Measurements from ENCODE around the gene RGS9. TPM values are rescaled to one million over a fixed set of nuclear protein-coding genes. Genes with fewer than 3 reads are reported as not detected.

RGS9 gene
- total and polyA plus RNA-seq, 10 of the 15 experiments (the other 5 are each of a cell fraction or from before 2014, with no cell fraction given) = 1.1 to 10.6 (median 5.6) TPM

- H3K79me2 ChIP-seq (ENCODE audit: control insufficient read depth, insufficient read depth, low read length) = no peaks in the 10 kb centered on the region
- no peaks in the 10 kb centered on the region for H3K36me3 ChIP-seq (ENCODE audit: control insufficient read depth in 2 of 2, insufficient read depth in 2 of 2, low read length in 1 of 2)
- in situ Hi-C loops (cut with MboI) (no loop called here), intact Hi-C loops (cut with micrococcal nuclease; ENCODE audit: unreplicated experiment) (no loop called here)
- no peak overlapping the region for H3K4me2 ChIP-seq (ENCODE audit: control insufficient read depth, insufficient read depth)
- ATAC-seq (no peak), FAIRE-seq (no peak), DNase-seq (ENCODE audit: low read depth, low spot score) (no peak)
- ChIA-PET SMC1A (ENCODE audit: uncharacterized antibody, unreplicated experiment) (interaction anchor here (1.2 kb wide), 1 partner anchor 9 kb away, joined by 6 read pairs; no protein-coding TSS in a partner anchor), POLR2A (no interaction called here), CTCF (interaction anchor here (0.9 kb wide), 1 partner anchor 21 kb away, joined by 7 read pairs; the partner anchor contains the start of gene RGS9), RAD21 (ENCODE audit: unreplicated experiment) (no interaction called here)
- H3K27ac ChIP-seq (ENCODE audit: control insufficient read depth, insufficient read depth) = no peak overlapping the region
- TF ChIP-seq BACH1 (IDR thresholded peaks at IDR 0.05; ENCODE audit: borderline replicate concordance) (no peak), SKIL (IDR thresholded peaks at IDR 0.05; ENCODE audit: low read depth, poor library complexity, severe bottlenecking) (no peak), TARDBP (IDR thresholded peaks at IDR 0.05; ENCODE audit: borderline replicate concordance) (no peak), MYC (IDR thresholded peaks at IDR 0.05; ENCODE audit: insufficient read depth, insufficient read length, insufficient replicate concordance, low read length, severe bottlenecking) (no peak), ESRRA (IDR thresholded peaks at IDR 0.05; ENCODE audit: low read length) (no peak), IKZF2 (IDR thresholded peaks at IDR 0.05) (no peak), RELA (IDR thresholded peaks at IDR 0.05; ENCODE audit: borderline replicate concordance, partially characterized antibody) (no peak), POLR2AphosphoS2 (IDR thresholded peaks at IDR 0.05; ENCODE audit: low read depth, low read length) (no peak), HDAC2 (IDR thresholded peaks at IDR 0.05) (no peak), ZNF24 (IDR thresholded peaks at IDR 0.05) (no peak)
- TF ChIP-seq, protein P1, sequence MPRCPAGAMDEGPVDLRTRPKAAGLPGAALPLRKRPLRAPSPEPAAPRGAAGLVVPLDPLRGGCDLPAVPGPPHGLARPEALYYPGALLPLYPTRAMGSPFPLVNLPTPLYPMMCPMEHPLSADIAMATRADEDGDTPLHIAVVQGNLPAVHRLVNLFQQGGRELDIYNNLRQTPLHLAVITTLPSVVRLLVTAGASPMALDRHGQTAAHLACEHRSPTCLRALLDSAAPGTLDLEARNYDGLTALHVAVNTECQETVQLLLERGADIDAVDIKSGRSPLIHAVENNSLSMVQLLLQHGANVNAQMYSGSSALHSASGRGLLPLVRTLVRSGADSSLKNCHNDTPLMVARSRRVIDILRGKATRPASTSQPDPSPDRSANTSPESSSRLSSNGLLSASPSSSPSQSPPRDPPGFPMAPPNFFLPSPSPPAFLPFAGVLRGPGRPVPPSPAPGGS (IDR thresholded peaks at IDR 0.05; ENCODE audit: borderline replicate concordance, insufficient read depth, low read depth, low read length, poor library complexity, severe bottlenecking) = no peak
- TF ChIP-seq, protein P2, sequence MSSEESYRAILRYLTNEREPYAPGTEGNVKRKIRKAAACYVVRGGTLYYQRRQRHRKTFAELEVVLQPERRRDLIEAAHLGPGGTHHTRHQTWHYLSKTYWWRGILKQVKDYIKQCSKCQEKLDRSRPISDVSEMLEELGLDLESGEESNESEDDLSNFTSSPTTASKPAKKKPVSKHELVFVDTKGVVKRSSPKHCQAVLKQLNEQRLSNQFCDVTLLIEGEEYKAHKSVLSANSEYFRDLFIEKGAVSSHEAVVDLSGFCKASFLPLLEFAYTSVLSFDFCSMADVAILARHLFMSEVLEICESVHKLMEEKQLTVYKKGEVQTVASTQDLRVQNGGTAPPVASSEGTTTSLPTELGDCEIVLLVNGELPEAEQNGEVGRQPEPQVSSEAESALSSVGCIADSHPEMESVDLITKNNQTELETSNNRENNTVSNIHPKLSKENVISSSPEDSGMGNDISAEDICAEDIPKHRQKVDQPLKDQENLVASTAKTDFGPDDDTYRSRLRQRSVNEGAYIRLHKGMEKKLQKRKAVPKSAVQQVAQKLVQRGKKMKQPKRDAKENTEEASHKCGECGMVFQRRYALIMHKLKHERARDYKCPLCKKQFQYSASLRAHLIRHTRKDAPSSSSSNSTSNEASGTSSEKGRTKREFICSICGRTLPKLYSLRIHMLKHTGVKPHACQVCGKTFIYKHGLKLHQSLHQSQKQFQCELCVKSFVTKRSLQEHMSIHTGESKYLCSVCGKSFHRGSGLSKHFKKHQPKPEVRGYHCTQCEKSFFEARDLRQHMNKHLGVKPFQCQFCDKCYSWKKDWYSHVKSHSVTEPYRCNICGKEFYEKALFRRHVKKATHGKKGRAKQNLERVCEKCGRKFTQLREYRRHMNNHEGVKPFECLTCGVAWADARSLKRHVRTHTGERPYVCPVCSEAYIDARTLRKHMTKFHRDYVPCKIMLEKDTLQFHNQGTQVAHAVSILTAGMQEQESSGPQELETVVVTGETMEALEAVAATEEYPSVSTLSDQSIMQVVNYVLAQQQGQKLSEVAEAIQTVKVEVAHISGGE (CRISPR knock-in tag; IDR thresholded peaks at IDR 0.05) = no peak
- no peak overlapping the region for H2AFZ ChIP-seq (ENCODE audit: control insufficient read depth, low read depth, low read length)
- 29% methylated on average over 2 of the region's 3 CpGs for WGBS (ENCODE audit: insufficient coverage, insufficient replicate concordance, low lambda C conversion rate, missing lambda C conversion rate)
- H3K4me1 ChIP-seq (ENCODE audit: control insufficient read depth, insufficient read depth, low read length) = no peaks in the 10 kb centered on the region
- H3K9me3 ChIP-seq (replicated peaks; ENCODE audit: control insufficient read depth, insufficient read depth, low read length) = no peaks in the 10 kb centered on the region; the same call in 2 of the 3 replicates
- H4K20me1 ChIP-seq (ENCODE audit: control insufficient read depth, insufficient read depth) = no peaks in the 10 kb centered on the region
- H3K4me3 ChIP-seq = no peak overlapping the region
- H3K9ac ChIP-seq (ENCODE audit: control insufficient read depth, insufficient read depth, low read length) = no peak overlapping the region
- no peaks in the 10 kb centered on the region for H3K27me3 ChIP-seq (replicated peaks in 1 of 2; ENCODE audit: control insufficient read depth in 2 of 2, insufficient read depth in 2 of 2, low read length in 1 of 2)
- no TSS peak for BruUV-seq (replicated peaks)
These were observed 21.3 kb upstream of the RGS9 start for GRCh38 chr17:65115839-65116238.

All from GM12878 (cell line).